ENCODE measurements around the gene ERFE.

Gene ERFE

GRCh38 chr2:238182362-238182761 is 23.6 kb downstream of the ERFE start:
- no peak for TF ChIP-seq CTCF (IDR thresholded peaks at IDR 0.05; ENCODE audit: low read length)
- TF ChIP-seq EZH2phosphoT487 (IDR thresholded peaks at IDR 0.05; ENCODE audit: low read length), result no peak
- TF ChIP-seq EZH2 (optimal IDR thresholded peaks at IDR 0.05; ENCODE audit: low read depth, low read length), result no peak
- peaks cover 3% of the 10 kb centered on the region for H3K36me3 ChIP-seq (replicated peaks; ENCODE audit: insufficient read depth, low read length)
- H3K9me2 ChIP-seq (replicated peaks; ENCODE audit: insufficient read depth, low read length), result no peaks in the 10 kb centered on the region
- H3K9ac ChIP-seq (ENCODE audit: low read length), result no peak overlapping the region
- H3F3A ChIP-seq (ENCODE audit: insufficient read depth, low read length), result no peaks in the 10 kb centered on the region; the same call in 1 of the 2 replicates
- no peak overlapping the region for H3K27ac ChIP-seq (ENCODE audit: low read length)
- H4K20me1 ChIP-seq (ENCODE audit: insufficient read depth, low read length), result no peaks in the 10 kb centered on the region
- no peaks in the 10 kb centered on the region for H3K4me1 ChIP-seq (ENCODE audit: low read length)
- H3K27me3 ChIP-seq (replicated peaks; ENCODE audit: insufficient read depth, low read length), result no peaks in the 10 kb centered on the region
- no peak overlapping the region for H3K4me2 ChIP-seq (ENCODE audit: low read depth, low read length)
- H3K9me3 ChIP-seq (replicated peaks; ENCODE audit: insufficient read depth, low read length), result no peaks in the 10 kb centered on the region
- H3K4me3 ChIP-seq (ENCODE audit: low read length), result no peak overlapping the region
- H2AFZ ChIP-seq (ENCODE audit: low read length), result no peak overlapping the region
- 0 out of 2 replicates have a peak, but pooled peaks cover 5% of the 10 kb centered on the region for H3K79me2 ChIP-seq (ENCODE audit: low read length)
- no peak for DNase-seq

- Histone ChIP-seq H3K9me2 (replicated peaks; ENCODE audit: insufficient read depth, low read length) (no peaks in the 10 kb centered on the region), H3K4me1 (ENCODE audit: low read length) (no peaks in the 10 kb centered on the region), H3K27ac (ENCODE audit: low read length) (no peak overlapping the region), H3K4me3 (ENCODE audit: low read length) (no peak overlapping the region), H3K27me3 (replicated peaks; ENCODE audit: insufficient read depth, low read length) (no peaks in the 10 kb centered on the region), H3F3A (ENCODE audit: insufficient read depth, low read length) (no peaks in the 10 kb centered on the region; the same call in 1 of the 2 replicates), H2AFZ (ENCODE audit: low read length) (no peak overlapping the region), H3K9ac (ENCODE audit: low read length) (no peak overlapping the region), H3K36me3 (replicated peaks; ENCODE audit: insufficient read depth, low read length) (peaks cover 6% of the 10 kb centered on the region), H3K9me3 (replicated peaks; ENCODE audit: insufficient read depth, low read length) (no peaks in the 10 kb centered on the region), H3K79me2 (ENCODE audit: low read length) (peaks cover 10% of the 10 kb centered on the region; the same call in 1 of the 2 replicates), H3K4me2 (ENCODE audit: low read depth, low read length) (no peak overlapping the region), H4K20me1 (ENCODE audit: insufficient read depth, low read length) (no peaks in the 10 kb centered on the region)
- DNase-seq, result no peak
- TF ChIP-seq EZH2phosphoT487 (IDR thresholded peaks at IDR 0.05; ENCODE audit: low read length) (no peak), CTCF (IDR thresholded peaks at IDR 0.05; ENCODE audit: low read length) (no peak), EZH2 (optimal IDR thresholded peaks at IDR 0.05; ENCODE audit: low read depth, low read length) (no peak)
These were observed 25.1 kb downstream of the ERFE start for GRCh38 chr2:238183821-238184220.

GRCh38 chr2:238187618-238188548 is 29.1 kb downstream of the ERFE start:
- no peak overlapping the region for H3K9ac ChIP-seq (ENCODE audit: low read length)
- H4K20me1 ChIP-seq (ENCODE audit: insufficient read depth, low read length), result no peaks in the 10 kb centered on the region

More at GRCh38 chr2:238187618-238188548, 29.1 kb downstream of the ERFE start:
- H3K9me2 ChIP-seq (replicated peaks; ENCODE audit: insufficient read depth, low read length), result no peaks in the 10 kb centered on the region
- H2AFZ ChIP-seq (ENCODE audit: low read length), result no peak overlapping the region
- no peaks in the 10 kb centered on the region for H3K27me3 ChIP-seq (replicated peaks; ENCODE audit: insufficient read depth, low read length)
- H3K27ac ChIP-seq (ENCODE audit: low read length), result no peak overlapping the region
- H3F3A ChIP-seq (ENCODE audit: insufficient read depth, low read length), result no peaks in the 10 kb centered on the region; the same call in 1 of the 2 replicates
- TF ChIP-seq EZH2 (optimal IDR thresholded peaks at IDR 0.05; ENCODE audit: low read depth, low read length) (no peak), EZH2phosphoT487 (IDR thresholded peaks at IDR 0.05; ENCODE audit: low read length) (no peak)
- no peak for DNase-seq
- H3K36me3 ChIP-seq (replicated peaks; ENCODE audit: insufficient read depth, low read length), result peaks cover 8% of the 10 kb centered on the region; the same call in 1 of the 2 replicates
- no peaks in the 10 kb centered on the region for H3K4me1 ChIP-seq (ENCODE audit: low read length)
- H3K4me3 ChIP-seq (ENCODE audit: low read length), result no peak overlapping the region
- peaks cover 10% of the 10 kb centered on the region; the same call in 1 of the 2 replicates for H3K79me2 ChIP-seq (ENCODE audit: low read length)
- no peak overlapping the region for H3K4me2 ChIP-seq (ENCODE audit: low read depth, low read length)
- H3K9me3 ChIP-seq (replicated peaks; ENCODE audit: insufficient read depth, low read length), result no peaks in the 10 kb centered on the region
